A673 (cell line): ENCODE measurements around the gene ATOSA.

Experiments
- CTCF ChIP-seq: fragments of 300-800, 200-600 bp; sonication (generic); conservative IDR thresholded peaks from 2 replicates; pipeline ENCODE4 v1.5.1; 2017; ENCODE audit warnings: low read depth, mild to moderate bottlenecking, antibody characterized with exemption, low read length, moderate library complexity, mixed read lengths
- EZH2 ChIP-seq: fragments of 200-600 bp; sonication (generic); IDR thresholded peaks from 2 replicates; pipeline ENCODE4 v1.6.1; 2017; ENCODE audit warnings: borderline replicate concordance, low read depth, mild to moderate bottlenecking, mixed read lengths, antibody characterized with exemption, low read length; ENCODE audit not compliant: poor library complexity, severe bottlenecking

GRCh38 chr15:52651868-52652267 is 27.3 kb downstream of the ATOSA start:
- TF ChIP-seq CTCF (no peak), EZH2 (no peak)
